ENCODE results near the gene PAX8.

PAX8 gene

DNA sequence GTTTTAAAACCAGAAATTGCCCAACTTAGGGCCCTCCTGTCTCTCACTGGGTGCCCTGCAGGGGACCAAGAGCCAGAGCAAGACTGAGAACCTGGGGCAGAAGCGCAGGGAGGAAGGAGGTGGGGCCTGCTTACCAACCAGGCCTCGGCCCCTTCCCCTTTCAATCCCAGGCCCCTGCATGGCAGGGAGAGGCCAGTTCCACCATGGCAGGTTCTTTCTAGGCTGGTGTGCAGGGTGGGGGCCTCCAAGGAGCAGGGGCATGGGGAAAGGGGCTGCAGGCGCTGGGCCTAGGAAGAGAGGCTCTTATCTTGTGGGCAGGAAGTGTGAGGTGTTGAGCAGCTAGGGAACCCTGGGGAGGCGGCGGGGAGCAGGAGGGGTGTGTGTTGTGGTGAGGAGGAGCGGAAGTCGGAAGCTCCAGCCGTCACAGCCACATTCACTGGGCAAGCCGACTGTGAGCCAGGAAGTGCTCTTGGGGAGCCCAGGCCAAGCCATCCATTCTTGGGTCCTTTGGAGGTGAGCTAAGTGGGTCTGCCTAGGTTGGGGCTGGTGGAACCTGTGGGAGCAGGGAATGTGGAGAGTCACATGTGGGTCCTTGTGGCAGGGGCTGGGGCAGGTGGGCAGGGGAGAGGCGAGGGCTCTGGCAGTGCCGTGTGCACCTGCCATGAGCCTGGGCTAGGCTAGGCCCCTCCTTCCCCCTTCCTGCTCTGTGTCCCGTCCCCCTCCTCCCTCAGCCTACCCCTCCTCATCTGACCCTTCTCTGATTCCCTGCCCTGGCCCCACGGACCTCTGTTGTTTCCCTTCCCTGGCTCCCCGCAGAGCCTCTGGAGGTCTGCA lies 105.0 kb downstream of the PAX8 start, which contains the start of gene PSD4:
TSS of gene PSD4 (plus strand) at position 430 of the 834 bp plus-strand sequence. CDS start 8,486 bp downstream, outside the sequence.
- Mint-ChIP-seq H3K27ac (ENCODE audit: low read depth) (peak within 1 kb of the TSS; percentile 94), H3K9me3 (no peaks in the 10 kb centered on the region), H3K4me1 (peaks cover 79% of the 10 kb centered on the region), H3K36me3 (ENCODE audit: insufficient read depth) (peaks cover 31% of the 10 kb centered on the region), H3K27me3 (no peaks in the 10 kb centered on the region), H3K4me3 (peak within 1 kb of the TSS; percentile 82)
- DNase-seq (ENCODE audit: low spot score in 2 of 2) (peak; percentile 70 to 86), ATAC-seq (replicated peaks; ENCODE audit: extremely low read depth, poor library complexity, severe bottlenecking) (peak; percentile 86)

DNA sequence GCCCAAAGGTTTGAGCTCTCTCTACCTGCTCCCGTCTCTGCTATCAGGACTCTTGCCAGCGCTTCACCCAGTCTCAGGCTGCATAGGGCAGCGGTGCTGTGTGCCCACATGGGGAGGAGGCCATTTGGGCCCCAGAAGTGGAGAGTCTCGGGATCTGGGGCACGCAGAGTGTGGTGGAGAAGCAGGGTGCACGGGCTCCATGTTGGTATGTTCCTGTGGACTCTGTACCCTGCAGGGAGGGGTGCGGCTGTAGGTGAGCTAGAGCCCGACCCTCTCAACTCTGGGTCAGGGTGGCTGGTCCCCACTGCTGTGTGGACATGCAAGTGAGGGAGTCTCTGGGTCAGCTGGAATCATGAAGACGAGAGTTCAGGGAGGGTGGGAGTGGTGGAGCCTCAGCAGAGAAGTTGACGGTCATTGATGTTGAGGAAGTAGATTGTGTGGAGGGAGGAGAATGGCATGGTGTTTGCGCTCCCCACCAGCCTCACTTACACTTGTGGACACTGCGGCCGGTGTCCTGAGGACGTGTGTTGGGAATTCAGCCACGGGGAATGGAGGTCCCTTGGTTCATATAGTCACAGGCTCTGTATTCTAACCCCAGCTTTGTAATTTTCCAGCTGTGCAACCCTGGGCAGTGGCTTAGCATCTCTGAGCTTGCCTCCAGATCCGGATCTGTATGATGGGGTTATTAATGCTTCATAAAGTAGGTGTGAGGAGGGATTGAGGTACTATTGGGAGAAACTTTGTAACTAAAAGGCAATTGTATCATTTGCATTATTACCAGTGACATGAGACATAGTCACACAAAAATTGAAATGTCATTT lies 105.8 kb downstream of the PAX8 start:
- DNase-seq (ENCODE audit: low spot score in 2 of 2) (no peak), ATAC-seq (replicated peaks; ENCODE audit: extremely low read depth, poor library complexity, severe bottlenecking) (no peak)
- Mint-ChIP-seq H3K36me3 (ENCODE audit: insufficient read depth) (peaks cover 27% of the 10 kb centered on the region), H3K27me3 (no peaks in the 10 kb centered on the region), H3K9me3 (no peaks in the 10 kb centered on the region), H3K27ac (ENCODE audit: low read depth) (peak overlapping the region; percentile 94), H3K4me3 (peak overlapping the region; percentile 82), H3K4me1 (peaks cover 79% of the 10 kb centered on the region)

DNA sequence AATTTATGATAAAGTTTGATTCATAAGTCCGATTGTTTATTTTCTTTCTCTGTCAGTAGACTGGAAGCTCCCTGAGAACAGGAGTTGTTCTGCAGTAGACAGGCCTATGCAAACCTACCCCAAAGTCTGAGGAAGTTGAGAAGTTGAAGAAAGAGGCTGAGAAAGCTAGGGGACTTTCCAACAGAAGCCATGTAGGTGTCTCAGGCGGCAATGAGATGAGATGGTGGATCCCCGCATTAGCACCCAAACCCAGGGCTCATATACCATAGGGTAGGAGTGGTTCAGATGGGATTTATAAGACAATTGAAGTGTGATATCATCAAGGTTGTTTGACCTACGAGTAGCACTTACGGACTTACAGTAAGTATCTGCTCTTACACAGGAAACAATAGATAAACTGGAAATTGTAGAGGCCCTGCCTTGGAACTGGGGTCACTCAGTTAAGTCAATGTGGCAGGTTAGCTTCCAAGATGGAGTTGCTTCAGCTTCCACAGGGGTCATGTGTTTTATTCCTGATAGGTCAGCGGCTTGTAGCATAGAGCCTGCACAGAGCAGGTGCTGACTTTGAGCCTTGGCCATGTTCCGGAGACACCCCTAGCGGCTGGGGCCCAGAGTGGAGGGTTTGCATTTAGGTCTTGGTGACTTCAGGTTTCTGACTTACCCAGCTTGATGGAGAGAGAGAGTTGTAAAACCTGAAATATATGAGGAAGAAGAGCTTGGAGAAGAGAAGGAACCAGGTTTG lies 107.2 kb downstream of the PAX8 start:
- DNase-seq (ENCODE audit: low spot score in 2 of 2) (no peak), ATAC-seq (replicated peaks; ENCODE audit: extremely low read depth, poor library complexity, severe bottlenecking) (no peak)
- Mint-ChIP-seq H3K27ac (ENCODE audit: low read depth) (peak overlapping the region; percentile 55), H3K9me3 (no peaks in the 10 kb centered on the region), H3K4me3 (peak overlapping the region; percentile 3), H3K36me3 (ENCODE audit: insufficient read depth) (peaks cover 23% of the 10 kb centered on the region), H3K27me3 (no peaks in the 10 kb centered on the region), H3K4me1 (peaks cover 79% of the 10 kb centered on the region)

- Mint-ChIP-seq H3K4me1 (peaks cover 73% of the 10 kb centered on the region), H3K4me3 (no peak overlapping the region), H3K27ac (ENCODE audit: low read depth) (peak overlapping the region; percentile 84), H3K9me3 (no peaks in the 10 kb centered on the region), H3K27me3 (no peaks in the 10 kb centered on the region), H3K36me3 (ENCODE audit: insufficient read depth) (peaks cover 15% of the 10 kb centered on the region)
- DNase-seq (ENCODE audit: low spot score in 2 of 2) (no peak), ATAC-seq (replicated peaks; ENCODE audit: extremely low read depth, poor library complexity, severe bottlenecking) (no peak)
Observed at GRCh38 chr2:113169586-113169985, 109.1 kb downstream of the PAX8 start.

DNA sequence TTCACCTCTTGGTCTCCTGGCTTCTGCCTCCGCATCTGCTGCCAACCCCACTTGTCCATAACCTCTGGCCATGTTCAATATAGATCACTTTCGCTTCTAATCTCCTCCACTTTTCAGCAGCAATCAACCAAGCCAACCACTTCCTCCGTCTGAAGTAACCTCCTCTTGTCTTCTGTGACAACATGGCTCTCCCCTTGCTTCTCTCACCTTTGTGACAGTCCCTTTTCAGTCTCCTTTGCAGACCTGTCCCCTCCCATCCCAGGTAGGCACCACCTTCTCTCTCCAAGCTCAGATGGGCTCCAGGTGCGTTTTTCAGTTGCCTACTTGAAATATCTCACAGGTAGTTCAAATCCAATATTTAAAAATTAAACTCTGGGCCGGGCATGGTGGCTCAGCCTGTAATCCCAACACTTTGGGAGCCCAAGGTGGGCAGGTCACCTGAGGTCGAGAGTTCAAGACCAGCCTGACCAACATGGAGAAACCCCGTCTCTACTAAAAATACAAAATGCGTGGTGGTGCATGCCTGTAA lies 109.7 kb downstream of the PAX8 start:
- no peaks in the 10 kb centered on the region for H3K27me3 Mint-ChIP-seq
- peak overlapping the region; percentile 59 for H3K4me3 Mint-ChIP-seq
- peaks cover 9% of the 10 kb centered on the region for H3K36me3 Mint-ChIP-seq (ENCODE audit: insufficient read depth)
- peak; percentile 58 for ATAC-seq (replicated peaks; ENCODE audit: extremely low read depth, poor library complexity, severe bottlenecking)
- H3K4me1 Mint-ChIP-seq = peaks cover 74% of the 10 kb centered on the region
- no peaks in the 10 kb centered on the region for H3K9me3 Mint-ChIP-seq
- peak overlapping the region; percentile 84 for H3K27ac Mint-ChIP-seq (ENCODE audit: low read depth)
- no peak for DNase-seq (ENCODE audit: low spot score in 2 of 2)

GRCh38 chr2:113167962-113168340 lies 110.8 kb downstream of the PAX8 start:
- Mint-ChIP-seq H3K4me1 (peaks cover 68% of the 10 kb centered on the region), H3K27me3 (no peaks in the 10 kb centered on the region), H3K9me3 (no peaks in the 10 kb centered on the region), H3K36me3 (ENCODE audit: insufficient read depth) (peaks cover 3% of the 10 kb centered on the region), H3K27ac (ENCODE audit: low read depth) (peak overlapping the region; percentile 84), H3K4me3 (peak overlapping the region; percentile 59)
- ATAC-seq (replicated peaks; ENCODE audit: extremely low read depth, poor library complexity, severe bottlenecking) (no peak), DNase-seq (ENCODE audit: low spot score in 2 of 2) (no peak)

- peaks cover 67% of the 10 kb centered on the region for H3K4me1 Mint-ChIP-seq
- H3K27me3 Mint-ChIP-seq = no peaks in the 10 kb centered on the region
- peak; percentile 25 for ATAC-seq (replicated peaks; ENCODE audit: extremely low read depth, poor library complexity, severe bottlenecking)
- DNase-seq (ENCODE audit: low spot score in 2 of 2) = no peak
- no peaks in the 10 kb centered on the region for H3K9me3 Mint-ChIP-seq
- H3K27ac Mint-ChIP-seq (ENCODE audit: low read depth) = peak overlapping the region; percentile 84
- peak overlapping the region; percentile 47 for H3K4me3 Mint-ChIP-seq
- H3K36me3 Mint-ChIP-seq (ENCODE audit: insufficient read depth) = peaks cover 3% of the 10 kb centered on the region
Observed at GRCh38 chr2:113167115-113167932, 111.4 kb downstream of the PAX8 start.

DNA sequence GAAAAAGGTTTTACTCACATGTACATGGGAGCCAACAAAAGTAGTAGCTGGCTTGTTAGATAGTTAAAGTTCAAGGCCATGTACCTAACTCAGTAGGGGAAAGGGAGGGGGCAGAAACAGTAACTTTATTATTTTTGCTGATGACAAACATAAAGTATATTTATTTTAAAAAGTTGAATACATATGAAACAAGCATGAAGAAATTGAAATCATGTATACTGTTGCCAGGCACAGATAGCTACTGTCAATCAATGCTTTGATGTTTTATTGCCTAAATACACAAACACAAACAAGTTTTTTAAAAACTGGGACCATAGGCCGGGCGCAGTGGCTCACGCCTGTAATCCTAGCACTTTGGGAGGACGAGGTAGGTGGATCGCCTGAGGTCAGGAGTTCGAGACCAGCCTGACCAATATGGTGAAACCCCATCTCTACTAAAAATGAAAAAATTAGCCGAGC lies 112.5 kb downstream of the PAX8 start:
- no peak for ATAC-seq (replicated peaks; ENCODE audit: extremely low read depth, poor library complexity, severe bottlenecking)
- Mint-ChIP-seq H3K27ac (ENCODE audit: low read depth) (peak overlapping the region; percentile 68), H3K4me3 (no peak overlapping the region), H3K36me3 (ENCODE audit: insufficient read depth) (peaks cover 3% of the 10 kb centered on the region), H3K9me3 (no peaks in the 10 kb centered on the region), H3K4me1 (peaks cover 58% of the 10 kb centered on the region), H3K27me3 (no peaks in the 10 kb centered on the region)
- DNase-seq (ENCODE audit: low spot score in 2 of 2) = no peak
